ENCODE results near the gene COPS4. TPM values are rescaled to one million over a fixed set of nuclear protein-coding genes. Genes with fewer than 3 reads are reported as not detected.

The COPS4 gene
- total and polyA plus RNA-seq, 2 of the 8 experiments (the other 6 are each of a cell fraction or from before 2014, with no cell fraction given), result 14.9 to 28.3 TPM

DNA sequence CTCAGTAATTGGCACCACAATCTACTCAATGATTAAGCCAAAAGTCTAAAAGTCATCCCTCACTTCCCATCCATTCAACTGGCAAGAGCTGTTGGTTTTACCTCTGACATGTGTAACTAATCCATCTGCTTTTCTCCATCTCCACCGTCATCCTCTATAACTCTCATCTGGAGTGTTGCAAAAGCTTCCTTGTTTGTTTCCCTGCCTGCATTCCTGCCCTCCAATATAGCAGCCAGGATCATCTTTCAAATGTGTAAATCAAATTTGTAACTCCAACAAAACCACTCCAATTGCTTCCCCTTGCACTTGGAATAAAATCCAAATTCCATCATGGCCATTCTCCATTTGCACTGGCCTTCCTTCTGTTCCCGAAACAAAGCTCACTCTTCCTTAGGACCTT is 83.9 kb downstream of the COPS4 start:
- H4K5ac ChIP-seq (ENCODE audit: insufficient read length, low read depth, low read length), result no peak overlapping the region
- FAIRE-seq, result no peak
- 91% methylated on average over 2 of the region's 2 CpGs; no CpG with 5 or more reads in 1 of the 2 experiments for WGBS, 2 experiments (ENCODE audit: extremely low coverage in 1 of 2, insufficient coverage in 1 of 2, insufficient read length in 1 of 2, insufficient replicate concordance in 2 of 2, low coverage in 1 of 2, low lambda C conversion rate in 2 of 2, missing lambda C conversion rate in 1 of 2)
- no peak overlapping the region for H2AK5ac ChIP-seq (ENCODE audit: low read depth, low read length)
- no peak overlapping the region for H2BK5ac ChIP-seq (ENCODE audit: low read depth, low read length)
- no peaks in the 10 kb centered on the region for H3K27me3 ChIP-seq (replicated peaks in 1 of 4; ENCODE audit: control insufficient read depth in 3 of 4, extremely low read depth in 1 of 4, insufficient read depth in 3 of 4, low read length in 3 of 4)
- no peak overlapping the region for H4K91ac ChIP-seq (replicated peaks; ENCODE audit: insufficient read length, low read length)
- H3K14ac ChIP-seq (ENCODE audit: insufficient read length), result no peak overlapping the region
- no peak overlapping the region; the same call in 1 of the 2 replicates for H2BK15ac ChIP-seq (ENCODE audit: low read length)
- DNase-seq (ENCODE audit: low read depth in 1 of 2, low spot score in 2 of 2), result no peak
- H2BK12ac ChIP-seq (ENCODE audit: low read depth, low read length), result no peak overlapping the region
- no peaks in the 10 kb centered on the region for H3K36me3 ChIP-seq (ENCODE audit: control insufficient read depth in 2 of 4, insufficient read depth in 4 of 4, low read length in 3 of 4)
- H3K4me3 ChIP-seq (ENCODE audit: extremely low read depth in 1 of 4, insufficient read depth in 2 of 4, low read depth in 3 of 4, low read length in 4 of 4), result no peak overlapping the region
- no peaks in the 10 kb centered on the region for H3K23me2 ChIP-seq (ENCODE audit: low read depth, low read length)
- H2BK120ac ChIP-seq (replicated peaks; ENCODE audit: low read depth, low read length), result no peak overlapping the region
- H3K4me1 ChIP-seq (replicated peaks in 1 of 4; ENCODE audit: control insufficient read depth in 3 of 4, insufficient read depth in 4 of 4, low read length in 3 of 4), result peaks cover 0 to 10% (median 0%) of the 10 kb centered on the region in 4 experiments; a peak in 2 of 7 replicates
- H3K79me1 ChIP-seq (ENCODE audit: low read depth, low read length), result no peaks in the 10 kb centered on the region
- no peaks in the 10 kb centered on the region for H4K20me1 ChIP-seq (replicated peaks in 1 of 2; ENCODE audit: control insufficient read depth in 1 of 2, insufficient read depth in 2 of 2, low read length in 2 of 2)
- H3K18ac ChIP-seq (ENCODE audit: extremely low read depth, low read length), result no peak overlapping the region
- H3K79me2 ChIP-seq (ENCODE audit: control insufficient read depth in 1 of 2, insufficient read depth in 2 of 2, low read length in 2 of 2), result no peaks in the 10 kb centered on the region
- no peak overlapping the region for H3K56ac ChIP-seq (replicated peaks; ENCODE audit: insufficient read length, low read depth, low read length)
- H3K9ac ChIP-seq (replicated peaks in 1 of 4; ENCODE audit: extremely low read depth in 1 of 4, low read depth in 3 of 4, low read length in 3 of 4), result no peak overlapping the region
- H3K9me3 ChIP-seq (ENCODE audit: insufficient read depth in 2 of 2, low read depth in 1 of 2, low read length in 1 of 2), result peaks cover 0 to 2% of the 10 kb centered on the region in 2 experiments; a peak in 2 of 4 replicates
- H2AFZ ChIP-seq (ENCODE audit: low read length), result no peak overlapping the region
- ChIA-PET CTCF (ENCODE audit: partially characterized antibody) (interaction anchor here (0.6 to 2.0 kb wide), 5 partner anchors 9 to 190 kb away, joined by 3 to 6 read pairs (median 3); no protein-coding TSS in a partner anchor), POLR2A (ENCODE audit: partially characterized antibody) (no interaction called here)
- H2BK20ac ChIP-seq (ENCODE audit: low read length), result no peak overlapping the region
- no peak overlapping the region for H3K23ac ChIP-seq (ENCODE audit: insufficient read length)
- H3K4ac ChIP-seq (replicated peaks; ENCODE audit: insufficient read length, low read depth, low read length), result no peak overlapping the region
- H3K27ac ChIP-seq (ENCODE audit: low read depth, low read length), result no peak overlapping the region
- no peak overlapping the region for H4K8ac ChIP-seq (ENCODE audit: extremely low read depth, insufficient read depth, low read length)
- H3K4me2 ChIP-seq (ENCODE audit: insufficient read depth in 1 of 2, low read depth in 2 of 2, low read length in 2 of 2), result no peak overlapping the region
- TF ChIP-seq NRF1 (IDR thresholded peaks at IDR 0.05; ENCODE audit: low read depth, low read length) (no peak), NANOG (IDR thresholded peaks at IDR 0.05; ENCODE audit: insufficient read depth, low read depth, low read length, poor library complexity, severe bottlenecking) (no peak), YY1 (IDR thresholded peaks at IDR 0.05; ENCODE audit: low read depth, low read length) (no peak), CEBPB (IDR thresholded peaks at IDR 0.05; ENCODE audit: low read depth, low read length) (no peak), HDAC2 (IDR thresholded peaks at IDR 0.05; ENCODE audit: borderline replicate concordance in 1 of 2, low read depth in 2 of 2, low read length in 2 of 2) (no peak), CHD2 (IDR thresholded peaks at IDR 0.05; ENCODE audit: low read length) (no peak), KDM1A (IDR thresholded peaks at IDR 0.05; ENCODE audit: borderline replicate concordance, low read length) (no peak), RFX5 (IDR thresholded peaks at IDR 0.05; ENCODE audit: borderline replicate concordance, low read depth, low read length) (no peak), CREB1 (IDR thresholded peaks at IDR 0.05) (no peak), SIRT6 (IDR thresholded peaks at IDR 0.05; ENCODE audit: low read length) (no peak), POU5F1 (IDR thresholded peaks at IDR 0.05; ENCODE audit: low read depth, low read length) (no peak), POLR2A (IDR thresholded peaks at IDR 0.05; ENCODE audit: control extremely low read depth in 1 of 2, low read depth in 2 of 2, low read length in 2 of 2) (no peak), FOSL1 (IDR thresholded peaks at IDR 0.05; ENCODE audit: insufficient read depth, low read depth, low read length) (no peak)
- TF ChIP-seq, protein P1, sequence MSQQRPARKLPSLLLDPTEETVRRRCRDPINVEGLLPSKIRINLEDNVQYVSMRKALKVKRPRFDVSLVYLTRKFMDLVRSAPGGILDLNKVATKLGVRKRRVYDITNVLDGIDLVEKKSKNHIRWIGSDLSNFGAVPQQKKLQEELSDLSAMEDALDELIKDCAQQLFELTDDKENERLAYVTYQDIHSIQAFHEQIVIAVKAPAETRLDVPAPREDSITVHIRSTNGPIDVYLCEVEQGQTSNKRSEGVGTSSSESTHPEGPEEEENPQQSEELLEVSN (IDR thresholded peaks at IDR 0.05), result no peak
